Fibroblast of skin of left quadriceps (primary cell): ENCODE measurements around the gene FMN1.
"Not testable (repeated sequence)": the region's sequence is repeated elsewhere in the genome, so short reads cannot be mapped to it uniquely, and the experiment has no call there.

Experiments used
- DNase-seq, 2 experiments: peaks; one replicate each; pipeline ENCODE4 v3.0.0-alpha.2; 2013; ENCODE audit warnings: low read depth in 2 of 2

The FMN1 gene

GRCh38 chr15:32972686-32973085 is 221.8 kb downstream of the FMN1 start:
- DNase-seq, result no peak

GRCh38 chr15:32970847-32971246 is 223.7 kb downstream of the FMN1 start:
- DNase-seq, result no peak

GRCh38 chr15:32967521-32967920 is 227.0 kb downstream of the FMN1 start:
- no peak for DNase-seq

GRCh38 chr15:32966512-32966911 is 228.0 kb downstream of the FMN1 start:
- no peak for DNase-seq

GRCh38 chr15:32965897-32966296 is 228.6 kb downstream of the FMN1 start:
- DNase-seq, result no peak

GRCh38 chr15:32959077-32959476 is 235.4 kb downstream of the FMN1 start:
- DNase-seq, result no peak

GRCh38 chr15:32957219-32957618 is 237.3 kb downstream of the FMN1 start:
- DNase-seq, result no peak

- DNase-seq, result peak; percentile 51 to 57
Observed at GRCh38 chr15:32956711-32957110, 237.8 kb downstream of the FMN1 start.

- peak; percentile 81 to 82 for DNase-seq
Observed at GRCh38 chr15:32956006-32956405, 238.5 kb downstream of the FMN1 start.

- DNase-seq, result no peak
Observed at GRCh38 chr15:32953533-32953910, 241.0 kb downstream of the FMN1 start.

- DNase-seq, result peak in 1 of 2 experiments; percentile 13
Observed at GRCh38 chr15:32952901-32953532, 241.5 kb downstream of the FMN1 start.

- DNase-seq, result peak in 1 of 2 experiments; percentile 38
Observed at GRCh38 chr15:32951736-32952464, 242.6 kb downstream of the FMN1 start.

- DNase-seq, result not testable (repeated sequence)
Observed at GRCh38 chr15:32950051-32950450, 244.5 kb downstream of the FMN1 start.

GRCh38 chr15:32946210-32946609 is 248.3 kb downstream of the FMN1 start:
- no peak for DNase-seq

GRCh38 chr15:32944431-32944830 is 250.1 kb downstream of the FMN1 start:
- DNase-seq, result no peak

- peak in 1 of 2 experiments; percentile 37 for DNase-seq
Observed at GRCh38 chr15:32943711-32944110, 250.8 kb downstream of the FMN1 start.

GRCh38 chr15:32942401-32942841 is 252.1 kb downstream of the FMN1 start:
- no peak for DNase-seq

GRCh38 chr15:32941823-32942222 is 252.7 kb downstream of the FMN1 start:
- no peak for DNase-seq

GRCh38 chr15:32936976-32937375 is 257.5 kb downstream of the FMN1 start:
- DNase-seq, result no peak

- peak; percentile 49 to 62 for DNase-seq
Observed at GRCh38 chr15:32936283-32936918, 258.1 kb downstream of the FMN1 start.

- no peak for DNase-seq
Observed at GRCh38 chr15:32935139-32935538, 259.4 kb downstream of the FMN1 start.

- no peak for DNase-seq
Observed at GRCh38 chr15:32933236-32933635, 261.3 kb downstream of the FMN1 start.

GRCh38 chr15:32928876-32929275 is 265.6 kb downstream of the FMN1 start:
- no peak for DNase-seq
